GM19240 (cell line): ENCODE measurements around the gene SEPTIN3.
A peak's percentile ranks its signal among the peaks of the same experiment; 100 is the strongest.

Experiments used
- DNase-seq: peaks from one replicate; pipeline ENCODE4 v3.0.0; 2011; ENCODE audit warnings: low spot score; ENCODE audit not compliant: insufficient read length

The SEPTIN3 gene

GRCh38 chr22:41969110-41969646 lies at the start of gene SEPTIN3:
TSS of gene SEPTIN3 (plus strand) at chr22:41969443. CDS start at chr22:41971493, 2,050 bp downstream.
- DNase-seq: no peak

GRCh38 chr22:41920271-41920976 lies 48.8 kb upstream of the SEPTIN3 start:
- DNase-seq: no peak

- DNase-seq: no peak
Observed at GRCh38 chr22:41922328-41922727, 46.9 kb upstream of the SEPTIN3 start.

- no peak for DNase-seq
Observed at GRCh38 chr22:41922940-41923594, 46.2 kb upstream of the SEPTIN3 start.

- DNase-seq: no peak
Observed at GRCh38 chr22:41923595-41924276, 45.5 kb upstream of the SEPTIN3 start.

GRCh38 chr22:41925783-41926460 lies 43.3 kb upstream of the SEPTIN3 start:
- DNase-seq: no peak

- DNase-seq: no peak
Observed at GRCh38 chr22:41927813-41928212, 41.4 kb upstream of the SEPTIN3 start.

- DNase-seq: no peak
Observed at GRCh38 chr22:41928593-41929417, 40.4 kb upstream of the SEPTIN3 start.

GRCh38 chr22:41929418-41929810 lies 39.8 kb upstream of the SEPTIN3 start:
- DNase-seq: no peak

- no peak for DNase-seq
Observed at GRCh38 chr22:41931701-41932269, 37.5 kb upstream of the SEPTIN3 start.

GRCh38 chr22:41932353-41932752 lies 36.9 kb upstream of the SEPTIN3 start:
- DNase-seq: no peak

- no peak for DNase-seq
Observed at GRCh38 chr22:41933411-41934177, 35.6 kb upstream of the SEPTIN3 start.

GRCh38 chr22:41934284-41935014 lies 34.8 kb upstream of the SEPTIN3 start:
- DNase-seq: no peak

GRCh38 chr22:41935015-41935351 lies 34.3 kb upstream of the SEPTIN3 start:
- no peak for DNase-seq

- no peak for DNase-seq
Observed at GRCh38 chr22:41935509-41935908, 33.7 kb upstream of the SEPTIN3 start.

- no peak for DNase-seq
Observed at GRCh38 chr22:41936894-41937169, 32.4 kb upstream of the SEPTIN3 start.

- DNase-seq: peak; percentile 70
Observed at GRCh38 chr22:41939981-41940831, 29.0 kb upstream of the SEPTIN3 start.
